ENCODE measurements around the gene CDC23.

DNA sequence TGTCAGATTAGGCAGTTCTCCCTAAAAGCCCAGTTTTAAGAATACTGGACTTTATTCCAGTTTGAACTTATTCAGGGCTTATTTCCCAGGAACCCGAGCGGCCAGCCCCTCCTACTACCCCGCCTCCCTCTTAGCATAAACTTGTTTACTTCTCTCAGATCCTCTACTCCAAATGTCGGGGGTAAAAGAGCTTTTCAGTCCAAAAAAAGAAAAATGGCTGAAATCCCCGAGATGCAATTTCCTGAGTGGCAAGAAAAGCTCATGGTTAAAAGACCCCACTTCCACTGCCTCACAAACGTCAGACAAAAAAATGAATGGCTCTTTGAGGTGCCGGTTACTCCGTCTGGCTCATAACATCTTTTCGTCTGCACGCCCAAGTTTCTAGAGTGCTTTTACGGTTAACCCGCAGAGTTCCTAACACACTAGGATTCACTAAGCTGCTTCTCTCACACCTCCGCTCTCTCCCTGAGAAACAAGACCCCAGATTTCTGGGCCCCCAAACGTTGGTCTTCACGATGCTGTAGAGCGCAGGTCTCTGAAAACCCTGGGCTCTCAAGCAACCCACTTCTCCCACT is 35.1 kb downstream of the CDC23 start:
- TF ChIP-seq, protein P1, sequence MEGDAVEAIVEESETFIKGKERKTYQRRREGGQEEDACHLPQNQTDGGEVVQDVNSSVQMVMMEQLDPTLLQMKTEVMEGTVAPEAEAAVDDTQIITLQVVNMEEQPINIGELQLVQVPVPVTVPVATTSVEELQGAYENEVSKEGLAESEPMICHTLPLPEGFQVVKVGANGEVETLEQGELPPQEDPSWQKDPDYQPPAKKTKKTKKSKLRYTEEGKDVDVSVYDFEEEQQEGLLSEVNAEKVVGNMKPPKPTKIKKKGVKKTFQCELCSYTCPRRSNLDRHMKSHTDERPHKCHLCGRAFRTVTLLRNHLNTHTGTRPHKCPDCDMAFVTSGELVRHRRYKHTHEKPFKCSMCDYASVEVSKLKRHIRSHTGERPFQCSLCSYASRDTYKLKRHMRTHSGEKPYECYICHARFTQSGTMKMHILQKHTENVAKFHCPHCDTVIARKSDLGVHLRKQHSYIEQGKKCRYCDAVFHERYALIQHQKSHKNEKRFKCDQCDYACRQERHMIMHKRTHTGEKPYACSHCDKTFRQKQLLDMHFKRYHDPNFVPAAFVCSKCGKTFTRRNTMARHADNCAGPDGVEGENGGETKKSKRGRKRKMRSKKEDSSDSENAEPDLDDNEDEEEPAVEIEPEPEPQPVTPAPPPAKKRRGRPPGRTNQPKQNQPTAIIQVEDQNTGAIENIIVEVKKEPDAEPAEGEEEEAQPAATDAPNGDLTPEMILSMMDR (IDR thresholded peaks at IDR 0.05 in 4 of 5, conservative IDR thresholded peaks at IDR 0.05 in 1 of 5), result no peak
- no peak for TF ChIP-seq POLR2A (IDR thresholded peaks at IDR 0.05)
